ENCODE data around the gene CAPN13. TPM values are rescaled to one million over a fixed set of nuclear protein-coding genes. Genes with fewer than 3 reads are reported as not detected.

The CAPN13 gene
- total RNA-seq, 2 experiments from 2014 or later, result not detected

GRCh38 chr2:30799366-30799765 is 7.9 kb downstream of the CAPN13 start:
- no peak overlapping the region for H3K27ac ChIP-seq (ENCODE audit: low read depth in 1 of 2, low read length in 2 of 2)
- no peaks in the 10 kb centered on the region for H3K4me1 ChIP-seq (ENCODE audit: insufficient read depth, low read length)
- no peak for TF ChIP-seq CTCF (IDR thresholded peaks at IDR 0.05)
- intact Hi-C loops (cut with DNase I, micrococcal nuclease), result no loop called here
- DNase-seq, result no peak
- no peak overlapping the region for H3K4me3 ChIP-seq (ENCODE audit: low read length)
- no peaks in the 10 kb centered on the region for H3K36me3 ChIP-seq (ENCODE audit: insufficient read depth, low read length)
- Mint-ChIP-seq H3K9me3 (no peaks in the 10 kb centered on the region), H3K27ac (no peak overlapping the region), H3K27me3 (no peaks in the 10 kb centered on the region), H3K4me1 (ENCODE audit: low read depth) (peaks cover 11% of the 10 kb centered on the region), H3K36me3 (ENCODE audit: low read depth) (no peaks in the 10 kb centered on the region), H3K4me3 (no peak overlapping the region)
- peaks cover 0 to 4% of the 10 kb centered on the region in 2 experiments for H3K9me3 ChIP-seq (ENCODE audit: control insufficient read depth in 1 of 2, insufficient read depth in 1 of 2, low read length in 2 of 2)
- no peak for ATAC-seq (ENCODE audit: poor library complexity)
- ChIA-PET POLR2A (interaction anchor here (0.6 kb wide), 1 partner anchor 979 kb away, joined by 3 read pairs; no protein-coding TSS in a partner anchor), CTCF (no interaction called here)
- H3K27me3 ChIP-seq (ENCODE audit: control insufficient read depth in 1 of 2, insufficient read depth in 2 of 2, low read length in 2 of 2), result no peaks in the 10 kb centered on the region

- Histone ChIP-seq H3K4me1 (ENCODE audit: insufficient read depth, low read length) (no peaks in the 10 kb centered on the region), H3K9me3 (ENCODE audit: control insufficient read depth in 1 of 2, insufficient read depth in 1 of 2, low read length in 2 of 2) (peaks cover 0 to 4% of the 10 kb centered on the region in 2 experiments), H3K27me3 (ENCODE audit: control insufficient read depth in 1 of 2, insufficient read depth in 2 of 2, low read length in 2 of 2) (no peaks in the 10 kb centered on the region), H3K4me3 (ENCODE audit: low read length) (no peak overlapping the region), H3K36me3 (ENCODE audit: insufficient read depth, low read length) (no peaks in the 10 kb centered on the region), H3K27ac (ENCODE audit: low read depth in 1 of 2, low read length in 2 of 2) (no peak overlapping the region)
- intact Hi-C loops (cut with DNase I, micrococcal nuclease), result no loop called here
- Mint-ChIP-seq H3K4me1 (ENCODE audit: low read depth) (peaks cover 11% of the 10 kb centered on the region), H3K9me3 (no peaks in the 10 kb centered on the region), H3K4me3 (no peak overlapping the region), H3K27ac (no peak overlapping the region), H3K36me3 (ENCODE audit: low read depth) (no peaks in the 10 kb centered on the region), H3K27me3 (no peaks in the 10 kb centered on the region)
- CTCF ChIA-PET, result no interaction called here
- no peak for TF ChIP-seq CTCF (IDR thresholded peaks at IDR 0.05)
- no peak for ATAC-seq (ENCODE audit: poor library complexity)
- DNase-seq, result peak in 1 of 14 experiments; percentile 11
- POLR2A ChIA-PET, result no interaction called here
Measured at GRCh38 chr2:30798536-30798991, 8.7 kb downstream of the CAPN13 start.

- peaks cover 0 to 4% of the 10 kb centered on the region in 2 experiments for H3K9me3 ChIP-seq (ENCODE audit: control insufficient read depth in 1 of 2, insufficient read depth in 1 of 2, low read length in 2 of 2)
- no peaks in the 10 kb centered on the region for H3K4me1 ChIP-seq (ENCODE audit: insufficient read depth, low read length)
- DNase-seq, result no peak
- H3K27me3 ChIP-seq (ENCODE audit: control insufficient read depth in 1 of 2, insufficient read depth in 2 of 2, low read length in 2 of 2), result no peaks in the 10 kb centered on the region
- H3K4me3 ChIP-seq (ENCODE audit: low read length), result no peak overlapping the region
- ChIA-PET CTCF (no interaction called here), POLR2A (no interaction called here)
- no peaks in the 10 kb centered on the region for H3K9me3 Mint-ChIP-seq
- ATAC-seq (ENCODE audit: poor library complexity), result no peak
- intact Hi-C loops (cut with DNase I, micrococcal nuclease), result no loop called here
- no peaks in the 10 kb centered on the region for H3K36me3 ChIP-seq (ENCODE audit: insufficient read depth, low read length)
- H3K27me3 Mint-ChIP-seq, result peaks cover 3% of the 10 kb centered on the region
- no peak for TF ChIP-seq CTCF (IDR thresholded peaks at IDR 0.05)
- H3K36me3 Mint-ChIP-seq (ENCODE audit: low read depth), result no peaks in the 10 kb centered on the region
- no peak overlapping the region for H3K4me3 Mint-ChIP-seq
- no peak overlapping the region for H3K27ac Mint-ChIP-seq
- peaks cover 11% of the 10 kb centered on the region for H3K4me1 Mint-ChIP-seq (ENCODE audit: low read depth)
- H3K27ac ChIP-seq (ENCODE audit: low read depth in 1 of 2, low read length in 2 of 2), result no peak overlapping the region
Measured at GRCh38 chr2:30797381-30798015, 9.7 kb downstream of the CAPN13 start.

All from CD4-positive, alpha-beta T cell (primary cell).